GM18520 (cell line): ENCODE data around the gene DGKI.
"Not testable (repeated sequence)": the region's sequence is repeated elsewhere in the genome, so short reads cannot be mapped to it uniquely, and the experiment has no call there.

Source experiments
- ATAC-seq: cut with Tn5 transposase; IDR thresholded peaks from one replicate; pipeline ENCODE4 v1.9.1; 2021; ENCODE audit not compliant: unreplicated experiment

DGKI gene

DNA sequence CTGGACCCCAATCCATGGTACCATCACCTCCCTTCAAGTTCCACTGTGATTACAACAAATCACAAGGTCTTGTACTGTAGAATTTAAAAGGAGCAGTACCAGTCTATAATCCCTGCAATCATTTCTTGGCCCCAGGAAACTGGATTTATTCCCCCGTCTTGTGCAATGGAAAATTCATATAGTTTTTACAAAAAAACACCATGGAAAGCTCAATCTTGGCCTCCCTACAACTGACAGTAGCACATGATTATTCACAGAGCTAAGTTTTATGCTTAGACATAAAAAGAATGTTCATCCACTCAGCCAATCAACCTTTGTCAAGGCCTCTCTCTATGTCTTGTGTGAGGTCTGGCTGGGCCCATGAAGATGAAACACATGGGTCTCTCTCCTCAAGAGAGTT lies 10.2 kb downstream of the DGKI start:
- ATAC-seq = no peak

DNA sequence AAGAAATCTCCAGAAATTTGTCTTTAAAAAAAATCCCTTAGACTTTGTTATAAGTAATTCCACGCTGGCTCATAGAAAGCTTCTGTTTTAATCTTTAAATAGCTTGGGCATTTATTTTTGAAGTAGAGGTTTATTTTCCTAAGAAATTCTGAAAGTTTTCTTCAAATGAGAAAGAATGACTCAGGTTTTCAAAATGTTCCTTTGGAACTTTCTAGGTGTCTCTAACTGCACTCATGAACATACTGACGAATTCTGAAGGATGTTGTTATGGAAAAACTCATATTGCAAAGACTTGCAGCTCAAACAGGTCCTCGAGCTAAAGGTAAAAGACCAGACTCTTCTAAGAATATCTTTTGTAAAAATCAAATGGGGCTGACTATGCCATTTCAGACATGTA lies 10.7 kb downstream of the DGKI start:
- ATAC-seq = no peak

DNA sequence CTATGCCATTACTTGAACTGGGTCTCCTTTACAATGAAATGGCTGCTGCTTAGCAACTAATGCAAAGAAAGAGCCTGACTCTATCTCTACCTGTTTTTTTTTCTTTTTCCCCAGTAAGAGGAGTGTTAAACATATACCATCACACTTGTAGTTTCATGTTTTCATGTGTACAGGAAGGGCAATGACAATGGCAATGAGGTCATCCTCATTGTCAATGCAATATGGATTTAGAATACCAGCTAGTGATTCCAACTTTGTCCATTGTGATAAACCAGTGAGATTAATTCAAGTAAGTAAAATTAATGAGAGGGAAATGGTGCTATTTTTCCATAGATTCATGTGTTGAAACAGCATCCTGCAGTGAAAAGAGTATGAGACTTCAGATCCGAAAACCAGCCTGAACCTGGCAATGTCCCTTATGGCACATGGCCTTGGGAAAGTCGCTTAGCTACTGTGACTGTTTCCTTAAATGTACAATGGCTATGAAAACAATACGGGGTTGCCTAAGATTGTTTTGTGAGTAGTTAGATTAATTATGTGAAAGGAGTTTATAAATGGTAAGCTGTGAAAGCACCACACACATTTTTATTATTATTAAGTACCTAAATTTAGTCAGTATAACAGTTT lies 11.2 kb downstream of the DGKI start:
- ATAC-seq = no peak

DNA sequence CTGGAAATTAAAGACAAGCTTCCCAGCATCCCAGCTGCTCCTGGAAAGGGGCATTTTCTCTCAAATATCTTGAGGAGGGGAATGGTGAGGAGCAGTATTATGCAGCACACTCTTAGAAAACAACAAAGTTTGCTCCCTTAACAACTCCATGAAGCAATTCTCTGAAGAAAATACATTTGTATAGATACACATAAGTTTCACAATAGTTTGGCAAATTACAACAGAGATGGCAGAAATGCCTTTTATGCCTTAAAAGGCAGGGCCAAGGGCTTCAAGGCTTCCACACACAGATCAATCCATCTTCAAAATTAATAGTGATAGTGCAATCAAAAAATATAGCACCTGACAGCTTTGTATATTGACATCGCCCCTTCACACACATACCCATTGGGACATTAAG lies 12.2 kb downstream of the DGKI start:
- no peak for ATAC-seq

DNA sequence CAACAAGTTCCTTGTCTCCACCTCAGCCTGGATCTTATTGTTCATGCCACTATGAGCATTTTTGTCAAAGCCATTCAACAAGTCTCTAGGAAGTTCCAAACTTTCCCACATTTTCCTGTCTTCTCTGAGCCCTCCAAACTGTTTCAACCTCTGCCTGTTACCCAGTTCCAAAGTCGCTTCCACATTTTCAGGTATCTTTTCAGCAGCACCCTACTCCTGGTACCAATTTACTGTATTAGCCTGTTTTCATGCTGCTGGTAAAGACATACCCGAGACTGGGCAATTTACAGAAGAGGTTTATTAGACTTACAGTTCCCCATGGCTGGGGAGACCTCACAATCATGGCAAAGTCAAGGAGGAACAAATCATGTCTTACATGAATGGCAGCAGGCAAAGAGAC lies 13.8 kb downstream of the DGKI start:
- not testable (repeated sequence) for ATAC-seq

DNA sequence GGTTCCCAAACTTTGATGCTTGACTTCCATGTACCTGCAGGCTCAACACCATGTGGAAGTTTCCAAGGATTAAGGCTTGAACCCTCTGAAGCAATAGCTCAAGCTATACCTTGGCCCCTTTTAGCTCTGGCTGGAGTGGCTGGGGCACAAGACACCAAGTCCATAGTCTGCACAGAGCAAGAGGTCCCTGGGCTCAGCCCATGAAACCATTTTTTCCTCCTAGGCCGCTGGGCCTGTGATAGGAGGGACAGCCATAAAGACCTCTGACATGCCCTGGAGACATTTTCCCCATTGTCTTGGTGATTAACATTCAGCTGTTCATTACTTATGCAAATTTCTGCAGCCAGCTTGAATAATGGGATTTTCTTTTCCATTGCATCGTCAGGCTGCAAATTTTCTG lies 14.4 kb downstream of the DGKI start:
- ATAC-seq = no peak

DNA sequence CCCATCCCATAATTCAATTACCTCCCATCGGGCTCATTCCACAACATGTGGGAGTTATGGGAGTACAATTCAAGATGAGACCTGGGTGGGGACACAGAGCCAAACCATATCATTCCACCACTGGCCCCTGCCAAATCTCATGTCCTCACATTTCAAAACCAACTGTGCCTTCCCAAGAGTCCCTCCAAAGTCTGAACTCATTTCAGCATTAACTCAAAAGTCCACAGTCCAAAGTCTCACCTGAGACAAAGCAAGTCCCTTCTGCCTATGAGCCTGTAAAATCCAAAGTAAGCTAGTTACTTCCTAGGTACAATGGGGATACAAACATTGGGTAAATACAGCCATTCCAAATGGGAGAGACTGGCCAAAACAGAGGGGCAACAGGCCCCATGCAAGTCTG lies 15.2 kb downstream of the DGKI start:
- not testable (repeated sequence) for ATAC-seq

DNA sequence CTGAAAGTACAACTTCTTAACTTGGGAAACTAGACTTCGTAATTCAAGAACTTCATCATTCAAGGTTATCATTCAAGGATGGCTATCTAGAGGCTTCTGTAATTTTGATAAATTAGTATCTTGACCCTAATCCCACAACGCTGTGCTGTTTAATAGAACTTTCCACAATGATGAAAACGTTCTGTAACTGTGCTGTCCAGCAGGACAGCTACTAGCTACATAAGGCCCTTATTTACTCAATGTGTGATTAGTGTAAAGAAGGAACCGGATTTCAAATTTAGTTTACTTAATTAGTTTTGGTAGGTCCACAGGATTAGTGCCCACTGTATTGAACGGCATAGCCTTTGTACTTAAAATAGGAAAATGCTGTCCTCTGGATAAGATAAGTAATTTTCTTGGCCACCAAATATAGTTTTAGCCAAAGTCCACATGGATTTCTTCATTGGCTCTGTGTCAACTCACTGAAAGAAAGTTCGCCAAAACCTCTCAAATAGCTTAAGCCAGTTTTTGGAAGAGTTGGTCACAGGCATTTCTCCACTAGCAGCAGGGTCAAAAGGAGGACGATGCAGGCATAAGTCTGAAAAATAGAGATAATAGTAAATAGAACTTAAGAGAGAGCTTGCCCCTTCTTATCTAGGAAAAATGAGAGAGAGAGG lies 17.3 kb downstream of the DGKI start:
- ATAC-seq = no peak

DNA sequence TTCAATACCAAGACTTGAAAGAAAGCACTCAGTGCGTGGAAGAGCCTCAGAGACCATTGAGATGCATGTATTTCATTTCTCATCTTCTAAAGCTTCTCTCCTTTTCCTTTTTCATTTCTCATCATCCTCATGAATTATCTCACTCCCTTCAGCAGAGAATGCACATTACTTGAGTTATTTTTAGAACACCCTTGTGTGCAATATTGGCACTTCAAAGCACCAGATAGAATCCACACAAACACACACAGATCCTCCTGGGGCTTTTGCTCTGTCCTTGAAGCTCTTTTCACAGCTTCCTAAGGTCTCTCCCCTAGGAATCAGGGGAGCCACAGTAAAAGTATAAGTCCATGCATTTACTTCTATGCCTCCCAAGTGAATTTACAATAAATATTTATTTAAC lies 18.3 kb downstream of the DGKI start:
- ATAC-seq = no peak

DNA sequence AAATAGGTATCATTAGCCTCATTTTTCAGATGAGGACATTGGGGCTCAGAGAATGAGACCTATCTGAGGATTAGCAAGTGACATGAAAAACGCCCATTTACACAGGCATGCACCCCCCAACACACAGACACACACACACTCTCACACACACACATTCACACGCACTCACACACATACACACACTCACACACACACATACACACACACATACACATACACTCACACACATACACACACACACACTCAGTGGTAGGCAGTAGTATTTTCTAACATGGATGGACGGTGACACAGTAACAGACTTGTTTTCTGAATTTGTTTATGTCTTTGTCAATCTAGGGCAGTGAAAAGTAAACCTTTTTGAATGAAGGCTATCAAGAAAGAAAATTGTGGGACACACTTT lies 21.3 kb downstream of the DGKI start:
- ATAC-seq = no peak

DNA sequence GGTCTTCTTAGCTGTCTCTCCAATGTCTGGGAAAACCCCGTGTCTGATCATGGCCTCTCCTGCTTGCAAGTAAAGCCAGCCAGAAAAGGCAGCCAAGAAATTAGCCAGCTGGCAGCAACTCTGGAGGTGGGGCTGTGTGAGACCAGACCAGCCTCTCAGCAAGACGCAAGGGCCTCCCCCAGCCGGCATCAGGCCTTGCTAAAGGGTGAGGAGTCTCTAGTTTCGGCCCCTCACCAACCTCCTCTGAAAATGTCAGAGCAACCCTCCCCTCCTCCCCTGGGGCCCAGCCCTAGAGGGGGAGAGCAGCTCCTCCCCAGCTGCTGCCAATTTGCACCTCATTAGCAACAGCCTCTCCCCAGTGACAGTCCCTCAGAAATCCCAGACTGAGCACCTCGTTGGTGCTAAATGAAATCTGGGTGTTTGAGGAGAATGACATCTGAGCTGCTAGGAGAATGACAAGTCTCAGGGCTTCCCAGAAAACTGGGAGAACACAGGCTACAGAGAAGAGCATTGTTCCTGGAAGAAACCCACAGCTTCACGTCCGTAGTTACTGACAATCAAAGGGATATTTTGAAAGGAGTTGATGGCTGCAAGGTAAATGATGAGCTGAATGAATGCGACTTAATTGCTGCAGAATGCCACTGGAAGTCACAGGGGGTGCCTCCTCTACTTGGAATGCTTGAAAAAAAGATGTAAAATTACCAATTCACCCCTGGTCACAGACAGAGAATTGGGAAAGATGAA lies 25.9 kb downstream of the DGKI start:
- peak; percentile 75 for ATAC-seq

DNA sequence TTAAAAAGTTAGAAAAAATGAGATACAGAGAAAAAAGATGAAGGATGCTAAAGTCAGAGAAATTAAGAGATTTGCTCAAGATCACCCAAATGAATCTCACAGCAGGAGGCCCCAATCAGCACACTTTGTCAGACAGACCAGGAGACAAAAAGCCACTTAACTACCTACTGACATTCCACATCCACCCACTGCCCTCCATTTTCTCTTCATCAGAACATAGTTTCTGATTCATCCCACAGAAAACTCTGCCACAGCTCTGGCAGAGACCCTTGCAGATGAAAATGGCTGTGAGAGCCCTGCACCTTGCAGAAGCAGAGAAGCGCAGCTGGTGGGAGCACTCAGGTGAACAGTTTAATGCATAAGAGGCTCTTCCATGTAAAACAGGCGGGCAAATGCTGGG lies 26.6 kb downstream of the DGKI start:
- ATAC-seq = no peak

DNA sequence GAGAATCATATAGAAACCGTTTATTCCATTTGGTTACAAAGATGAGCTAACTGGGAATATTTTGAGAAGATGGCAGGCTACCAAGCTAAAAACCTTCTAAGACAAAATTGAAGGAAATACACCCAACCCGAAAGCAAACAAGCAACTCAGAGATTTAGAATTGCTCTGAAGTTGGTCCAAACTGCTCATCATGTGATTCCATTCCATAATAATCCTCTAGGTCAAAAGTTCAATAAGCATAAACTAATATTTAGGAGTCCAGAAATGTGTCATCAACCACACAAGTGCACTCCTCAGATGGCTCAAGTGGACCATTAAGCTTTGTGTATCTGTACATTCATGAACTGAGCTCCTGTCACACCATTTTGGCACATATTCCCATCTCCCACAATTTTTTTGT lies 28.7 kb downstream of the DGKI start:
- no peak for ATAC-seq

DNA sequence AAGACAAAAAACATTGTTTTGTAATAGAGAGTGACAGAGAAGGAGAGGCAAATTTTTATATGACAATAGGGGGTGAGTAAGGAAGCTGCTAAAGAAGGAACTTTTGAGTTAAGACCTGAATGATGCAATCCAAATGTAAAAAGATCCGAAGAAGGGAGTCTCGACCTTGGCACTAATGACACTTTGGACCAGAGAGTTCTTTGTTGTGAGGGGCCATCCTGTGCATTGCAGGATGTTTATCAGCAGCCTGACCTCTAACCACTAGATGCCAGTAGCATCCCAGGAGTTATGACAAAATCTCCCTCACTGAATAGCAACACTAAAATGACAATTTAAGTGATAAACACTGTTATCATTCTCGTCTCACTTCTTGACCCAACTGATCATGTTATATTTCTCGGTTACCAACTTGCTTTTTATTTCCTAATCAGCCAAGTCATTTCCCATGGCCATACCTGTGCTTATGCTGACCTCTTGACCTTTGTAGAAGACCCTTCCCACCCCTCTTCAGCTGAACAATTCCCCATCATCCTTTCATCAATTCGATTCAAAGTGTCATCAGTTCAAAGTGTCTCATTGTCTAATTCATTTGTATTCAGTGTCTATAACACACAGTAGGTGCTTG lies 30.0 kb downstream of the DGKI start:
- ATAC-seq = no peak

DNA sequence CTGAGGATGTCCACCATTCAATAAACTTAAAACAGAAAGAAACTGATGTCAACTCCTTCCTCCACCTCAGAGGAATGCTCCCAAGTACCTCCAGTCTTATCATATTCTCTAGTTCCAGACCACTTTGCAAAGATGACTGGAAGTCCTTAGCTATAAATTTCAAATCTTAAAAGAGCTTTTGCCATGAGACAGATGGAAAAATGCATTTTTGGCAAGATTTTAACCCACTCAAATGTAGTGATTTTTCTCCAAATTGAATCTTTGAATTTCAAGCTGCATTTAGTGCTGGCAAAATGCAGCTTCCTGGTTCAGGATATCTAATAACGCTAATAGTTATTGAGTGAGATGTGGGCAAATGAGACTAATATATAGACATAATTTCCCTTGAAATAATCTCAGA lies 33.2 kb downstream of the DGKI start:
- ATAC-seq = no peak

DNA sequence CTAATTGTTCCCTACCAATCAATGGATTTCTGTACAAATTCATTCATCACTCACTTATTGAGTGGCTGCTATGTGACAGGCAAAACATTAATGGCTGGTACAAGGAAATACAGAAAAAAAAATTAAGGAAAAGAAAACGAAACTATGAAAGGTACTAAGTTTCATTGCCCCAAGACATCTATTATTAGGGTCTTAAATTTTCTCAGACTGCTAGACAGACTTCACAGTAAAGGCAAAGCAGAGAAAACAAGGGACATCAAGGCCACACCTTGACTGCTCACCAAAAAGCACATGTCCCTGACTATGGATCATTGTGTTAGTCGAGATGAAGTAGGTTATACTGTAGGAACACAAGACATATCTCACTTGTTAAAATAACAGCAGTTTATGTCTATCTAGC lies 36.5 kb downstream of the DGKI start:
- no peak for ATAC-seq

DNA sequence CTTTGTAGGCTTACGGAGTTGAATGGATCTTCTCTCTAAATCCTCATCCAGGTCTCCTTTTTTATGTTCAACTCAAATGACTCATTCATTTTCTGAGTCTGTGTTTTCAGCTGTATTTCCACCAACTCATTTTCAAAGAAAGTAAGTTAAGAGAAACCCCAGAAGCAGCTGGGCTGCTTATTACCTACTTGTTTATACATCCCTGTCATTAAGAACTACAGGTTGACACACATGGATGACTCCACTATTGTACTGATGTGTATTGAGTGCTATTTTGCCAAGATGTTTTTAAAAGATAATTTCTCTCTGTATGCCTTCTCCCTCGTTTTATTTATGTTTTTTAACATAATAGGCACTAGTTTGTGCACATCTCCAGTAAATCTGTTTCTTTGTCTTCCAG lies 41.9 kb downstream of the DGKI start:
- no peak for ATAC-seq

DNA sequence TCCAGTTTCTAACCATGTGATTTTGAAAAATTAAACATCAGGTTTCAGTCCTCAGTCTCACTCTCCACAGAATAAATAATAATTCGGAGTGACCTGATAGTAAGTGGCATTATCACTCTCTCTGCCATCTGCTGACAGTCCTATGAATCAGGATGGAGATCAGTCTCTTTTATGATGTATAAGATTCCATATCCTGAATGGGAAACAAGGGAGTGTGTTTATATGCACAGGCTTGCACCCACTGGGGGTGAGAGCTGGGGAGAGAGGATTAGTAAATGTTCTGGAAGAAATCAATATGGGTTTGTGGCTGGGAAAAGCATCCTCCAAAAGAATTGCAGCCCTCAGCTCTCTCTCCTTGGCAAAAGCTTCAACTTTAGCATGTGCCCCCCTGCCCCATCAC lies 45.3 kb downstream of the DGKI start:
- ATAC-seq = no peak

DNA sequence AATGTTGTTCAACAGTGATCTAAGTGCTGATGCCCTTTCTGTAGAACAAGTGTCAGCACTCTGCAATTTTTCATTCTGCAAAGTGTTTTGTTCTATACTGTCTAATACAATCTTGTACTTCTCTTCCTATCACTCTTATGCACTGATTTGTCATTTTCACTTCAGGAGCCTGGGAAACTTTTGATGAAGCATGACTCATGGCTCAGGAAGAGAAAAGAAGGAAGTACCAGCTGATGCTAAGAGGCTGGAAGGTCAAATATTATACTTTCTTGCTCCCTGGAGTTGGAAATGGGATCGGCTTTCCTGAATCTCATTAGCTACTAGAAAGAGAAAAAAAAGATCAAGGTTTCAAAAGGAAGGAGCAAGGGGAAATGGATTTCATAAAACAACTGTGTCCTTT lies 45.8 kb downstream of the DGKI start:
- no peak for ATAC-seq

DNA sequence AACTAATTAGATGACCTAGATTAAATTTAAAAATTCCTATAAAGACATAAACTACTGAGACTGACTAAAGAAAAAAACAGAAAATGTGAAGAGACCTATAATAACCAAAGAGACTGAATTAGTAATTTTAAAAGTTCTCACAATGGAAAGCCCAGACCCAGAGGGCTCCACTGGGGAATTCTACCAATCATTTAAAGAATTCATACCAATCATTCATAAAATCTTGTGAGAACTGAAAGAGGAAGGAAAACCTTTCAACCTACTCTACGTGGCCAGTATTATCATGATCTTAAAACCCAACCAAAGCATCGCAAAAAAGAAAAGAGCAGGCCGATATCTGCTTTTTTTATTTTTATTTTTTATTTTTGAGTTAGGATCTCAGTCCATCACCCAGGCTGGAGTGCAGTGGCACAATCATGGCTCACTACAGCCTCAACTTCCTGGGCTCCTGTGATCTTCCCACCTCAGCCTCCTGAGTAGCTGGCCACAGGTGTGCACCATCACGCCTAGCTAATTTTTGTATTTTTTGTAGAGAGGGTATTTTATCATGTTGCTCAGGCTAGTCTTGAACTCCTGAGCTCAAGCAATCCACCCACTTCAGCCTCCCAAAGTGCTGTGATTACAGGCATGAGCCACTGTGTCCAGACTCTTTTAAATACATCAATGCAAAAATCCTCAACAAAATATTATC lies 48.6 kb downstream of the DGKI start:
- peak; percentile 96 for ATAC-seq

DNA sequence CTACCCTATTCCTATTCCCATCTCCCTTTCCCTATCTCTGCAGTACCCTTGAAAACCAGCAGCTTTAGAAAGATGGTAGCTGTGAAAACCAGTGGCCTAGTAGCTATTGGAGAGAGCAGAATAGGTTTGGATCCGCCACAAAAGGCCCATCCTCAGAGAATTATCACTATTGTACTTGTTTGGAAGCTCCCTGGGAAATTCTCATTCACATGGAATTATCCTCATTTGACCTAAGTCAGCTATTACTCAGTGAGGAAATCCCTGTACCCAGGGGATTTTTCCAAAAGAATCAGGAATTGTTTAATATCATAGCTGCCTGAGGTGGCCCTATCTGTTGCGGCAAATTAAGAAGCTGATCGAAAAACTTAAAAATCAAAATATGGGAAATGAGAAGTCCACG lies 51.6 kb downstream of the DGKI start:
- ATAC-seq = no peak
